Measurements from ENCODE around the gene ERMARD. TPM values are rescaled to one million over a fixed set of nuclear protein-coding genes. Genes with fewer than 3 reads are reported as not detected.

The ERMARD gene
- 16.2 and 18.7 TPM in 2 replicates for total RNA-seq

DNA sequence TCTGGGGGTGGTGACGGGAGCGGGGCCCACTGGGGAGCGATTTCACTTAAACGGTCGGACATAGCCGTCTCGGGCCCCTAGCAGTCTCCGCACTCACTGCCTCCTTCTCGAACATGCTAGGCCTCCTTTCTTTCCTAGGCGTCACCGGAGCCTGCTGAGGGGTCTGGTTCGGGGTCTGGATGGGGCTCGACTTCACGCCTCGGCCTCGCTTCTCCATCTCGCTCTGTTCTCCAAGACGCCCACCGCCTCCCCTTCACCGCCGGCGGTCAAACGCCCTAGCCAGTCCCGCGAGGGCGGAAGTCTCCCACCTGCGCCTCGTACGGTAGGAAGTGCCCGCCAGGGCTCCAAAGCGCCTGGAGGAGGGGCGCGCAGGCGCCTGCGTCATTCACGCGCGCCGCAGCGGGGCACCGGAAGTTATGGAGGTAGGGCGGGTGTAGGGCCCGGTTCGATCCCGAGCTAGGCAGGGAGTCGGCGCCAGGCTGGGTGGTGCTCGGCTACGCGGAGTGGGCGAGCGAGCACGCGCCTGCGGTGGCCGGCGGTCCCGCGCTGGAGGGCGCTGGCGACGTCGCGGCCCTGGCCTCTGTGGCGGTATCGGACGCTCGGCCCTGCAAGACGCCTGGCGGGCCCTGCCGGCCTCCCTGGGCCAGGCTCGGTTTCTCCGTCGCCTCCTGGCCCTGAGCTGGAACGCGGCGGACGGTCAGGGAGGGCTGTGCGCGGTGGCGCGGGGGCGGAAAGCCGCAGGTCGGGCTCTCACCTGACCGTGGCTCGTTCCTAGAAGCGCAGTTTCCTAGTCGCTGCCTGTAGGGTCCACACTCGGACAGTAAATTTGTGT, at the start of gene ERMARD, which contains the start of gene DYNLT2:
TSS of gene ERMARD (plus strand) at position 381 of the 832 bp plus-strand sequence. CDS start at position 417, 36 bp downstream.
TSS of gene DYNLT2 (minus strand) at position 331 of the 832 bp plus-strand sequence. CDS start at position 217, 114 bp downstream.

GRCh38 chr6:169701954-169702839, 49.2 kb upstream of the ERMARD start, which contains the start of the genes C6orf120 and WDR27:
TSS of gene C6orf120 (plus strand) at chr6:169702126. CDS start at chr6:169702460, 334 bp downstream.
TSS of gene WDR27 (minus strand) at chr6:169702029. CDS start at chr6:169689005, 13,024 bp downstream.

GRCh38 chr6:169724494-169725124, 26.8 kb upstream of the ERMARD start, which contains the start of gene PHF10:
TSS of gene PHF10 (minus strand) at chr6:169724500. CDS start at chr6:169723931, 569 bp downstream.

Other genes starting within 250 kb of the ERMARD start
- gene WDR27, start 49.6 kb upstream of the ERMARD start, total RNA-seq = 8.8 and 12.4 TPM in 2 replicates
- 40.7 and 49.8 TPM in 2 replicates for gene C6orf120, start 49.5 kb upstream of the ERMARD start, total RNA-seq
- gene PHF10, start 27.1 kb upstream of the ERMARD start, total RNA-seq = 7.9 and 11.1 TPM in 2 replicates
- 1.0 TPM in 2 replicates for gene DYNLT2, start 50 bp upstream of the ERMARD start, total RNA-seq